Forelimb muscle (tissue), 1 donor: ENCODE measurements around the gene IGSF23. TPM values are rescaled to one million over a fixed set of nuclear protein-coding genes. Genes with fewer than 3 reads are reported as not detected.
"Not testable (repeated sequence)": the region's sequence is repeated elsewhere in the genome, so short reads cannot be mapped to it uniquely, and the experiment has no call there.

ENCODE experiments used
- DNase-seq: peaks from one replicate; pipeline ENCODE4 v3.0.0-alpha.2; 2013; ENCODE audit warnings: low read depth
- polyA plus RNA-seq: library from polyadenylated mRNA; unstranded; fragments of 120-200 nt; gene quantifications from one replicate; pipeline ENCODE4 v1.2.1, GENCODE V29; 2013; ENCODE audit not compliant: insufficient read length

The IGSF23 gene
- polyA plus RNA-seq, 1 donor, result not detected

GRCh38 chr19:44587963-44588770 lies 25.2 kb upstream of the IGSF23 start:
- no peak for DNase-seq

GRCh38 chr19:44588771-44589112 lies 24.6 kb upstream of the IGSF23 start:
- no peak for DNase-seq

GRCh38 chr19:44590245-44591059 lies 22.9 kb upstream of the IGSF23 start:
- no peak for DNase-seq

GRCh38 chr19:44591340-44591993 lies 21.9 kb upstream of the IGSF23 start:
- not testable (repeated sequence) for DNase-seq

GRCh38 chr19:44592451-44592890 lies 20.9 kb upstream of the IGSF23 start:
- no peak for DNase-seq

GRCh38 chr19:44593294-44593693 lies 20.1 kb upstream of the IGSF23 start:
- no peak for DNase-seq

GRCh38 chr19:44593866-44594266 lies 19.5 kb upstream of the IGSF23 start:
- DNase-seq, result not testable (repeated sequence)

- no peak for DNase-seq
These were observed 16.8 kb upstream of the IGSF23 start for GRCh38 chr19:44596428-44597130.

- DNase-seq, result no peak
These were observed 16.3 kb upstream of the IGSF23 start for GRCh38 chr19:44597131-44597491.

GRCh38 chr19:44598355-44598754 lies 15.0 kb upstream of the IGSF23 start:
- DNase-seq, result no peak

- DNase-seq, result no peak
These were observed 14.5 kb upstream of the IGSF23 start for GRCh38 chr19:44598880-44599279.

GRCh38 chr19:44600466-44600865 lies 12.9 kb upstream of the IGSF23 start:
- DNase-seq, result no peak

GRCh38 chr19:44602081-44602480 lies 11.3 kb upstream of the IGSF23 start:
- no peak for DNase-seq

GRCh38 chr19:44603201-44603945 lies 10.0 kb upstream of the IGSF23 start:
- no peak for DNase-seq

GRCh38 chr19:44604241-44604640 lies 9.1 kb upstream of the IGSF23 start:
- no peak for DNase-seq

GRCh38 chr19:44605547-44605946 lies 7.8 kb upstream of the IGSF23 start:
- DNase-seq, result no peak

GRCh38 chr19:44607049-44607448 lies 6.3 kb upstream of the IGSF23 start:
- no peak for DNase-seq

GRCh38 chr19:44607917-44608316 lies 5.4 kb upstream of the IGSF23 start:
- DNase-seq, result no peak

- DNase-seq, result no peak
These were observed 5.0 kb upstream of the IGSF23 start for GRCh38 chr19:44608391-44608821.

GRCh38 chr19:44609219-44609618 lies 4.1 kb upstream of the IGSF23 start:
- DNase-seq, result no peak

- not testable (repeated sequence) for DNase-seq
These were observed 2.9 kb upstream of the IGSF23 start for GRCh38 chr19:44610497-44610896.
